B cell (primary cell): Measurements from ENCODE around the gene RUNDC3A. TPM values are rescaled to one million over a fixed set of nuclear protein-coding genes. Genes with fewer than 3 reads are reported as not detected.
A peak's percentile ranks its signal among the peaks of the same experiment; 100 is the strongest.

Experiments
- ATAC-seq: fragments of 200-7000 bp; cut with Tn5 transposase; one replicate; pipeline ENCODE4 v1.10.0; 2021; ENCODE audit warnings: low read depth, mild to moderate bottlenecking, moderate number of reproducible peaks, moderate library complexity
- CTCF ChIA-PET: fragments of 350-600 bp; sonication (Branson Sonifier 250); formaldehyde crosslinking; loops from one replicate; lab custom pipeline; 2021; ENCODE audit warnings: antibody characterized with exemption, inconsistent platforms; lab: Charles Lee
- POLR2A ChIA-PET: fragments of 350-600 bp; sonication (Branson Sonifier 250); formaldehyde crosslinking; loops from one replicate; lab custom pipeline; 2021; ENCODE audit warnings: antibody characterized with exemption; lab: Charles Lee
- DNase-seq: peaks from one replicate; pipeline ENCODE4 v3.0.0; 2013
- H2AFZ ChIP-seq: 2 replicates; pipeline ENCODE4 v1.6.1; 2012; ENCODE audit warnings: mild to moderate bottlenecking, low read depth, low read length; ENCODE audit not compliant: insufficient read depth, poor library complexity, severe bottlenecking
- H3K27ac ChIP-seq, 2 donors: 1 replicate in 1 of 2; 2 replicates in 1 of 2; pipeline ENCODE4 v1.5.1; 2012 to 2013; ENCODE audit warnings: low read length in 2 of 2, mild to moderate bottlenecking in 2 of 2, moderate library complexity in 1 of 2
- H3K27me3 ChIP-seq, 4 experiments: fragments of 200-600 bp in 1 of 4; sonication (generic) in 1 of 4; replicated peaks in 1 of 4; 1 replicate in 2 of 4; 2 replicates in 2 of 4; pipeline versions ENCODE4 v1.6.1 to v1.7.0; 2013 to 2016; ENCODE audit warnings: low read length in 3 of 4, mild to moderate bottlenecking in 2 of 4, mixed read lengths in 1 of 4, moderate library complexity in 1 of 4; ENCODE audit not compliant: insufficient read depth in 4 of 4, control insufficient read depth in 3 of 4; ENCODE audit errors: control extremely low read depth in 1 of 4
- H3K36me3 ChIP-seq, 2 experiments: replicated peaks in 1 of 2; 1 replicate in 1 of 2; 2 replicates in 1 of 2; pipeline versions ENCODE4 v1.6.1 to v1.7.1; 2013; ENCODE audit warnings: low read length in 1 of 2; ENCODE audit not compliant: insufficient read depth in 2 of 2, control insufficient read depth in 1 of 2; ENCODE audit errors: control extremely low read depth in 1 of 2, extremely low read depth in 1 of 2
- H3K4me1 ChIP-seq, 2 donors: fragments of 200-600 bp in 1 of 2; sonication (generic) in 1 of 2; 1 replicate in 1 of 2; 2 replicates in 1 of 2; pipeline versions ENCODE4 v1.5.1 to v1.6.1; 2013 to 2017; ENCODE audit warnings: low read length in 2 of 2; ENCODE audit not compliant: control insufficient read depth in 2 of 2, insufficient read depth in 2 of 2
- H3K4me2 ChIP-seq: replicated peaks from 2 replicates; pipeline ENCODE3; 2012; ENCODE audit warnings: mild to moderate bottlenecking, low read depth, low read length; ENCODE audit not compliant: poor library complexity, severe bottlenecking
- H3K4me3 ChIP-seq, 5 experiments: fragments of 200-600 bp in 1 of 5; sonication (generic) in 1 of 5; 1 replicate in 3 of 5; 2 replicates in 2 of 5; pipeline versions ENCODE4 v1.5.1 to v1.7.0; 2011 to 2016; ENCODE audit warnings: low read length in 4 of 5, mild to moderate bottlenecking in 4 of 5, low read depth in 2 of 5, control low read depth in 1 of 5, moderate library complexity in 1 of 5; ENCODE audit not compliant: insufficient read depth in 1 of 5; ENCODE audit errors: control extremely low read depth in 1 of 5, extremely low read depth in 1 of 5
- H3K79me2 ChIP-seq: fragments of 200-600 bp; sonication (generic); one replicate; pipeline ENCODE4 v1.6.0; 2016; ENCODE audit warnings: low read length; ENCODE audit not compliant: control insufficient read depth, insufficient read depth
- H3K9ac ChIP-seq: fragments of 200-600 bp; sonication (generic); 2 replicates; pipeline ENCODE4 v1.6.1; 2017; ENCODE audit warnings: mild to moderate bottlenecking, low read length, moderate library complexity
- H3K9me3 ChIP-seq, 3 donors: one replicate each; pipeline versions ENCODE4 v1.6.1 to v1.7.1; 2013; ENCODE audit warnings: low read length in 2 of 3; ENCODE audit not compliant: control insufficient read depth in 2 of 3, insufficient read depth in 1 of 3; ENCODE audit errors: control extremely low read depth in 1 of 3
- H4K20me1 ChIP-seq: 2 replicates; pipeline ENCODE4 v1.6.0; 2012; ENCODE audit warnings: mild to moderate bottlenecking, low read length; ENCODE audit not compliant: insufficient read depth, control insufficient read depth, poor library complexity, severe bottlenecking
- H3K27ac Mint-ChIP-seq: one replicate; pipeline ENCODE4 v1.8.0; 2021; ENCODE audit warnings: mixed read lengths
- H3K27me3 Mint-ChIP-seq: one replicate; pipeline ENCODE4 v1.8.0; 2021; ENCODE audit warnings: mixed read lengths
- H3K4me1 Mint-ChIP-seq: one replicate; pipeline ENCODE4 v1.8.0; 2021; ENCODE audit warnings: mixed read lengths
- H3K4me3 Mint-ChIP-seq: one replicate; pipeline ENCODE4 v1.8.0; 2021; ENCODE audit warnings: mixed read lengths
- H3K9me3 Mint-ChIP-seq: one replicate; pipeline ENCODE4 v1.8.0; 2022; ENCODE audit warnings: mixed read lengths; ENCODE audit not compliant: insufficient read depth
- CTCF ChIP-seq: fragments of 200-600 bp; IDR thresholded peaks from one replicate; pipeline ENCODE4 v1.8.0; 2022; ENCODE audit warnings: antibody characterized with exemption, mild to moderate bottlenecking
- EZH2 ChIP-seq: IDR thresholded peaks from 2 replicates; pipeline ENCODE4 v1.6.1; 2012; ENCODE audit warnings: borderline replicate concordance, low read depth, mild to moderate bottlenecking, moderate library complexity, low read length; ENCODE audit not compliant: insufficient read depth, poor library complexity, severe bottlenecking
- WGBS: methylation state at CpG from one replicate; pipeline ENCODE4 v1.1.5; 2013; ENCODE audit warnings: missing lambda C conversion rate; ENCODE audit not compliant: insufficient coverage; 5-methylcytosine and 5-hydroxymethylcytosine counted together
- intact Hi-C: fragments of 100-400 bp; cut with micrococcal nuclease; formaldehyde crosslinking; loops from one replicate; pipeline ENCODE4 v1.10.0; 2022
- polyA minus RNA-seq: library from RNA; depleted of rRNA, polyadenylated mRNA; stranded (reverse); fragments of >200 nt; gene quantifications from 2 replicates; pipeline ENCODE4 v1.2.3, GENCODE V29; 2012
- polyA plus RNA-seq: library from polyadenylated mRNA; depleted of rRNA; stranded (reverse); fragments of >200 nt; gene quantifications from 2 replicates; pipeline ENCODE4 v1.2.3, GENCODE V29; 2012
- total RNA-seq, 2 donors: library from RNA; stranded (reverse); fragments of 120-200 nt in 1 of 2; gene quantifications; 1 replicate in 1 of 2; 2 replicates in 1 of 2; pipeline versions ENCODE4 v1.2.3 to v1.2.4, GENCODE V29; 2013 to 2022

The RUNDC3A gene
- total RNA-seq (not detected in 2 replicates), polyA plus RNA-seq (0.07 and 0.19 TPM in 2 replicates), polyA minus RNA-seq (0.64 TPM in 1 of 2 replicates, not detected in the other)
- 0.07 TPM for total RNA-seq (2013)

DNA sequence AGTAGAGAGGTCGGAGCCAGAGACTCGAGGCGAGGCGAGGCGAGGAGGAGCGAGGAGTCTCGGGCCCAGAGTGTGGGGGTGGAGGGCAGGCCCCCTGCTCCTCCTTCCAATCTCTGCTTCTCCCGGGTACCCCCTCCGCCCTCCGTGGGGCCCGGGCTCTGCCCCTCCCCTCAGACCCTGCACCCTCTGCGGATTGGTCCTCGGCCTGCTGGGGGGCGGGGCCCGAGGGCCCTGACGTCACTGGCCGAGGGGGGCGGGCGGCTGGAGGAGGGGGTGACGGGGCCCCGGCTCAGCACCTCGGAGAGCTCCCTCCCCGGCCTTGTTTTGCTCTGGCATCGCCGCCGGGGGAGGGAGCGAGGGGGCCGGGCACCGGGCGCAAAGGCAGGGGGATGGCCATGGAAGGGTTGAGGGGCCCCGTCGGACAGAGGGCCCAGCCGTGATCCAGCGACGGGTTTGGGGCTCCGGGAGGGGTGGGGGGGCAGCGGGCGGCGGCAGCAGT lies at the start of gene RUNDC3A:
TSS of gene RUNDC3A (plus strand) at position 282 of the 499 bp plus-strand sequence. CDS start 232 bp downstream, outside the sequence.
- Mint-ChIP-seq H3K4me3 (peak within 1 kb of the TSS; percentile 44), H3K4me1 (peaks cover 19% of the 10 kb centered on the region), H3K27ac (no peak within 1 kb of the TSS), H3K27me3 (peaks cover 46% of the 10 kb centered on the region), H3K9me3 (no peaks in the 10 kb centered on the region)
- intact Hi-C loops, result loop anchor here (1.0 kb wide), 1 partner anchor 16 kb away; the partner anchor contains the start of gene SLC25A39
- Histone ChIP-seq H3K4me2 (peak within 1 kb of the TSS; percentile 78), H3K79me2 (no peaks in the 10 kb centered on the region), H3K4me1 (peaks cover 18 to 20% of the 10 kb centered on the region in 2 donors), H2AFZ (no peak within 1 kb of the TSS), H3K36me3 (no peaks in the 10 kb centered on the region), H3K4me3 (peak within 1 kb of the TSS in 3 of 5 experiments; percentile 20 to 38 (median 38)), H4K20me1 (no peaks in the 10 kb centered on the region), H3K9ac (peak within 1 kb of the TSS; percentile 26), H3K27me3 (peaks cover 0 to 50% (median 16%) of the 10 kb centered on the region in 4 experiments), H3K27ac (no peak within 1 kb of the TSS), H3K9me3 (peaks cover 0 to 15% (median 0%) of the 10 kb centered on the region in 3 donors)
- POLR2A ChIA-PET, result interaction anchor here (0.5 to 0.6 kb wide), 3 partner anchors 87 to 1966 kb away, joined by 4 read pairs; no protein-coding TSS in a partner anchor
- 3% methylated on average over 30 of the region's 39 CpGs for WGBS
- no peak for TF ChIP-seq CTCF
- no peak for TF ChIP-seq EZH2
- peak; percentile 92 for ATAC-seq
- peak; percentile 88 for DNase-seq
- CTCF ChIA-PET, result no interaction called here

DNA sequence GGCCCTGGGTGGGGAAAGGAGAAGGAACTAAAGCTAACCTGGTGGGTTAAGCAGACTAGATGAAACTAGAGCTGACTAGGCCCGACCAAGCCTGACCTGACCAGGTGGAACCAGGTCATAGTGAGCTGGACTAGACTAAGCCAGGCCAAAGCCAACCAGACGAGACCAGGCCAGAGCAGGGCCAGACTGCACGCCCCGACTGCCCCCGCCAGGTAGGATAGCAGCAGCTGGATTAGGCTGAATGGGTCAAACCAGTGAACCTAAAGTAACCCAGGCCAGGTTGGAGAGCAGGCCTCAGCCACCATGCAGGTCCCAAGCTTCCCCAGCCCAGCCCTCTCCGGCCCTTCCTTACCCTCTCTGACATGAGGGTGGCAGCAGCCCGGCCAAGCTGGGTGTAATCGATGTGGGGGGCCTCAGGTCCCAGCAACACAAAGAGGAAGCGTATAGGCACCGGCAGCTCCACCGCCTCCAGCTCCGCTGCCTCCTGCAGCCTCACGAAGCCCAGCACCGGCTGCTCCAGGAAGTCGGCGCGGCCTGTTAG lies 49.5 kb upstream of the RUNDC3A start:
- no peak for ATAC-seq
- no peaks in the 10 kb centered on the region for H4K20me1 ChIP-seq
- H3K36me3 ChIP-seq, result no peaks in the 10 kb centered on the region
- no peak overlapping the region for H2AFZ ChIP-seq
- H3K4me3 Mint-ChIP-seq, result no peak overlapping the region
- H3K4me1 ChIP-seq, result no peaks in the 10 kb centered on the region
- H3K27ac ChIP-seq, result no peak overlapping the region
- H3K4me2 ChIP-seq, result no peak overlapping the region
- no peak for DNase-seq
- intact Hi-C loops, result no loop called here
- no peaks in the 10 kb centered on the region for H3K9me3 Mint-ChIP-seq
- TF ChIP-seq EZH2 (no peak), CTCF (no peak)
- ChIA-PET CTCF (no interaction called here), POLR2A (interaction anchor here (0.6 kb wide), 1 partner anchor 37 kb away, joined by 4 read pairs; no protein-coding TSS in a partner anchor)
- H3K27ac Mint-ChIP-seq, result no peak overlapping the region
- 67% methylated on average over 16 of the region's 17 CpGs for WGBS
- H3K9me3 ChIP-seq, result no peaks in the 10 kb centered on the region
- H3K9ac ChIP-seq, result no peak overlapping the region
- H3K4me1 Mint-ChIP-seq, result no peaks in the 10 kb centered on the region
- peaks cover 6% of the 10 kb centered on the region for H3K27me3 Mint-ChIP-seq
- no peak overlapping the region for H3K4me3 ChIP-seq
- H3K27me3 ChIP-seq, result peaks cover 0 to 3% (median 0%) of the 10 kb centered on the region in 4 experiments
- no peaks in the 10 kb centered on the region for H3K79me2 ChIP-seq
